Adrenal gland (tissue), 12 donors: ENCODE measurements around the gene RAB3B. TPM values are rescaled to one million over a fixed set of nuclear protein-coding genes. Genes with fewer than 3 reads are reported as not detected.
A peak's percentile ranks its signal among the peaks of the same experiment; 100 is the strongest.

Experiments used
- DNase-seq, 7 donors: peaks; one replicate each; pipeline ENCODE4 v3.0.0-alpha.2; 2019 to 2020
- H3K27ac ChIP-seq, 5 donors: fragments of 200-600 bp; sonication (generic) in 4 of 5; 1 replicate in 3 of 5; 2 replicates in 2 of 5; pipeline versions ENCODE4 v1.5.1 to v1.8.0; 2016 to 2020; ENCODE audit warnings: mild to moderate bottlenecking in 1 of 5
- H3K27me3 ChIP-seq: fragments of 200-600 bp; 2 replicates; pipeline ENCODE4 v1.8.0; 2021
- H3K36me3 ChIP-seq, 2 donors: fragments of 200-600 bp; replicated peaks in 1 of 2; 1 replicate in 1 of 2; 2 replicates in 1 of 2; pipeline versions ENCODE4 v1.5.1 to v1.8.0; 2018 to 2022
- H3K4me1 ChIP-seq, 2 donors: fragments of 200-600 bp; replicated peaks in 1 of 2; 1 replicate in 1 of 2; 2 replicates in 1 of 2; pipeline versions ENCODE4 v1.5.1 to v1.8.0; 2018 to 2021
- H3K4me3 ChIP-seq, 4 donors: fragments of 200-600 bp; sonication (generic) in 3 of 4; one replicate each; pipeline ENCODE4 v1.5.1; 2016 to 2018
- H3K9me3 ChIP-seq, 3 donors: fragments of 200-600 bp; sonication (generic) in 1 of 3; replicated peaks in 1 of 3; 1 replicate in 2 of 3; 2 replicates in 1 of 3; pipeline versions ENCODE4 v1.5.1 to v1.8.0; 2016 to 2021
- CTCF ChIP-seq, 6 experiments: fragments of 450-650 bp in 4 of 6; fragments of 200-600 bp in 2 of 6; sonication (generic) in 1 of 6; IDR thresholded peaks; 1 replicate in 5 of 6; 2 replicates in 1 of 6; pipeline versions ENCODE4 v1.5.1 to v1.8.0; 2016 to 2021; ENCODE audit warnings: antibody characterized with exemption in 6 of 6, mild to moderate bottlenecking in 2 of 6, moderate library complexity in 1 of 6
- POLR2A ChIP-seq, 2 donors: fragments of 450-650 bp; IDR thresholded peaks; one replicate each; pipeline ENCODE4 v1.6.1; 2017; ENCODE audit warnings: antibody characterized with exemption in 2 of 2, mild to moderate bottlenecking in 2 of 2, moderate library complexity in 1 of 2
- WGBS, 4 donors: extraction: QIAGEN DNeasy Blood & Tissue Kit in 2 of 4; methylation state at CpG; one replicate each; pipeline versions ENCODE4 v1.1.5 to v1.1.7; 2013 to 2017; 5-methylcytosine and 5-hydroxymethylcytosine counted together
- intact Hi-C, 2 donors: fragments of 100-400 bp; cut with DNase I; formaldehyde crosslinking; loops; one replicate each; pipeline versions ENCODE4 v1.14.1 to v1.15.0; 2022 to 2023
- polyA plus RNA-seq, 3 donors: library from polyadenylated mRNA; stranded (reverse); fragments of 200-250 nt in 2 of 3; fragments of 350-450 nt in 1 of 3; fragmentation: Illumina TruSeq in 1 of 3; extraction: RNeasy Lipid Tissue Mini Kit (QIAGEN cat#74804) in 1 of 3; gene quantifications; one replicate each; pipeline ENCODE4 v1.2.3, GENCODE V29; 2013 to 2014
- total RNA-seq, 9 donors: library from RNA; depleted of rRNA in 4 of 9; stranded (reverse); fragments of >200 nt in 4 of 9; fragments of 120-200 nt in 1 of 9; fragmentation: NEBNext Ultra II Directional in 1 of 9; extraction: Animal tissue kit (Norgen Biotek cat#: 25700) in 1 of 9; gene quantifications; one replicate each; pipeline versions ENCODE4 v1.1.0 to v1.2.4, GENCODE V29; 2013 to 2023
- donor health status: healthy with polysubstance abuse.
- donor health status: Bipolar disorder and iron deficiency.
- donor health status: DM: yes; HTN: yes; CAD: no.
- donor health status: DM: no; HTN: no; CAD: no.
- donor health status: DM: no; HTN: no; CAD: no.
- donor health status: DM: yes; HTN: yes; CAD: no.

The RAB3B gene
- total and polyA plus RNA-seq, 12 donors: 0.20 to 9.2 (median 2.1) TPM

GRCh38 chr1:51908499-51908898, 82.0 kb downstream of the RAB3B start:
- intact Hi-C loops: loop anchor here in 1 of 2 donors (5.0 kb wide), 1 partner anchor 79 kb away; no protein-coding TSS in a partner anchor
- WGBS, 4 donors: 66 to 75% (median 73%) methylated on average over 2 of the region's 2 CpGs
- Histone ChIP-seq H3K27ac (no peak overlapping the region), H3K27me3 (peaks cover 3% of the 10 kb centered on the region), H3K4me1 (no peaks in the 10 kb centered on the region), H3K36me3 (no peaks in the 10 kb centered on the region), H3K9me3 (no peaks in the 10 kb centered on the region), H3K4me3 (no peak overlapping the region)
- no peak for TF ChIP-seq POLR2A (IDR thresholded peaks at IDR 0.05)
- no peak for DNase-seq

DNA sequence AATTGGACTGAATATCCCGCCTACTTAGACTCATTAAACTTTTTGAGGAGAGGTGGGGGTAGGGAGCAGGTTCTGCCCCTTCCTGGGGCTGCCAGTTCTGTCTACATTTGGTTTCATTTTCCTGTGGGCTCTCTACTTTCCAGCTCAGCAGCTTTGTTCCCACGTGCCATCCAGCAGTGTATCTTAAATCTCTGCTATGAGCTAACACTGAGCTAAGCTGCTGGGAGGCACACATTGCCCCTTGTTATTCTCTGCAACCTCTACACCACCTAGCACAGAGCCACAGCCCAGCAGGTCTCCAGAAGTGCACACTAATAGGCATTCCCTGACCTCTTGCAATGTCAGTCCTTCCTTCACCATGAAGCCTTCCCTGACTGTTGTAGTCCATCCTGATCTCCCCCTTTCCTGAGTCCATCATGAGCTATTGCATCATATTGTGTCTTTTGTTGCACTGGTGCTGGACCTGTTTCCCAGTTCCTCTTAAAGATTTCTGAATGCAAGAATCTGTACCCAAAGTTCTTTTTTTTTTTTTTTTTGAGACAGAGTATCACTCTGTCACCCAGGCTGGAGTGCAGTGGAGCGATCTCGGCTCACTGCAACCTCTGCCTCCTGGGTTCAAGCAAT, 83.3 kb downstream of the RAB3B start:
- H3K27ac ChIP-seq: no peak overlapping the region
- intact Hi-C loops: loop anchor here in 1 of 2 donors (5.0 kb wide), 1 partner anchor 80 kb away; no protein-coding TSS in a partner anchor
- H3K9me3 ChIP-seq: no peaks in the 10 kb centered on the region
- peak in 1 of 7 donors; percentile 58 for DNase-seq
- 73 to 77% (median 75%) methylated on average over 4 of the region's 4 CpGs for WGBS, 4 donors
- H3K4me3 ChIP-seq: no peak overlapping the region
- no peaks in the 10 kb centered on the region for H3K4me1 ChIP-seq
- H3K36me3 ChIP-seq: no peaks in the 10 kb centered on the region
- H3K27me3 ChIP-seq: peaks cover 3% of the 10 kb centered on the region
- TF ChIP-seq CTCF (IDR thresholded peaks at IDR 0.05) (no peak), POLR2A (IDR thresholded peaks at IDR 0.05) (no peak)

DNA sequence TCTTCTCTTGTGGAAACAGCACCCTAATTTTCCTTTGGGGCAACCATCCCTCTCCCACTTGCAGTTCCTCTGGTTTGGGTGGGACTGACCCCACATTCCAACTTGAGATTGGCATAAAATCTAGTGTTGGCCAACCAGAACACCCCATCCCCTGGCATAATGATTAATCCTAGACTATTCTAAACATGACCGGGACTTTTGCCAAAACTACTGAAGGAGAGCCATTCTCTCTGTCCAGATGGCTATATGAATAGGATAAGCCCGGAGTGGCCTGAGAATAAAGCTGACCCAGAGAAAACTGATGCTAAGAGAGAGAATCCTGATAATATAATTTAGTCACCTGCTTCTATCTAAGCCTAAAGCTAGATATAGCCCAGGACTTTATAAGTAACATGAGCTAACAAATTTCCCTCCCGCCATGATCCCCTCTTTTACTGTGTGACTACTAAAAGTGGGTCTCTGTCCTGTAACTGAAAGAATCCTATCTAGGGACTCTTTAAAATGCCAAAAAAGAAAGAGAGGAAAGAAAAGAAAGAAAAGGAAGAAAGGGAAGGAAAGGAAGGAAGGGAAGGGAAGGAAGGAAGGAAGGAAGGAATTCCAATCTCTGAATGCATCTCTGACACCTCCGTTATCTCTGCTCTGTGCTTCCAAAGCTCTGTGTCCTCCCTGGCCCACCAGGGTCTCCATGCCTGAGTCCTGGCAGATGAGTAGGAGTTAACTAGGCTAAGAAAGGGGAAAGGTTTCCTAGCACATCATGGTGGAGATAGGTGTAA, 84.0 kb downstream of the RAB3B start:
- DNase-seq: no peak
- H3K36me3 ChIP-seq: no peaks in the 10 kb centered on the region
- intact Hi-C loops: loop anchor here in 1 of 2 donors (5.0 kb wide), 1 partner anchor 81 kb away; no protein-coding TSS in a partner anchor
- H3K9me3 ChIP-seq: no peaks in the 10 kb centered on the region
- no peaks in the 10 kb centered on the region for H3K4me1 ChIP-seq
- H3K27ac ChIP-seq: no peak overlapping the region
- no peak for TF ChIP-seq POLR2A (IDR thresholded peaks at IDR 0.05)
- WGBS, 4 donors: 54 to 63% (median 61%) methylated on average over 4 of the region's 4 CpGs
- peaks cover 3% of the 10 kb centered on the region for H3K27me3 ChIP-seq
- H3K4me3 ChIP-seq: no peak overlapping the region

- Histone ChIP-seq H3K4me3 (no peak overlapping the region), H3K27ac (no peak overlapping the region), H3K9me3 (no peaks in the 10 kb centered on the region), H3K4me1 (no peaks in the 10 kb centered on the region), H3K36me3 (no peaks in the 10 kb centered on the region), H3K27me3 (no peaks in the 10 kb centered on the region)
- DNase-seq: no peak
- no peak for TF ChIP-seq CTCF (IDR thresholded peaks at IDR 0.05)
- TF ChIP-seq POLR2A (IDR thresholded peaks at IDR 0.05): no peak
- intact Hi-C loops: no loop called here
- WGBS, 4 donors: 76 to 88% (median 81%) methylated on average over 5 of the region's 5 CpGs
Measured at GRCh38 chr1:51902456-51902855, 88.0 kb downstream of the RAB3B start.

DNA sequence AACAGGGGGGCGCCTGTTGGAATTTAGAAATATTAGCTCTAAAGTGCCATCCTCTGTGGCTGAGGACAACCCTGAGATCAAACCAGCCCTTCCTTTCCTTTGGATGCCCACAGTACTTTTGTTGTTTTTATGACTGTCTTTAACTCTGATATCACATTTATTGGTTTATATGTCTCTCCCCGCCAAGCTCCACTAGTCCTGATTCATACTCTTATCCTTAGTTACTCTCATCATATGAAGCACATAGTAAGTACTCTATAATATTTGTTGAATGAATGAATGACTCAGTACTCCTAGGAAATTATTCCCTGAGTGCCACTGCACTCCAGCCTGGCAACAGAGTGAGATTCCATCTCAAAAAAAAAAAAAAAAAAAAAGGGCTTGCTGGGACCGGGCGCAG, 89.3 kb downstream of the RAB3B start:
- WGBS, 4 donors: 85 to 99% (median 91%) methylated on average over 4 of the region's 4 CpGs
- Histone ChIP-seq H3K27ac (no peak overlapping the region), H3K9me3 (no peaks in the 10 kb centered on the region), H3K4me1 (no peaks in the 10 kb centered on the region), H3K27me3 (peaks cover under 1% of the 10 kb centered on the region), H3K4me3 (no peak overlapping the region), H3K36me3 (no peaks in the 10 kb centered on the region)
- no peak for DNase-seq
- TF ChIP-seq POLR2A (IDR thresholded peaks at IDR 0.05) (no peak), CTCF (IDR thresholded peaks at IDR 0.05) (no peak)
- intact Hi-C loops: no loop called here
